Adrenal gland (tissue), 5 donors: ENCODE results near the gene RASGRF2.

Source experiments
- POLR2A ChIP-seq, 2 donors: fragments of 450-650 bp; IDR thresholded peaks; one replicate each; pipeline ENCODE4 v1.6.1; 2017; ENCODE audit warnings: antibody characterized with exemption in 2 of 2, mild to moderate bottlenecking in 2 of 2, moderate library complexity in 1 of 2
- TF ChIP-seq, protein P1 (sequence below), 6 experiments: fragments of 450-650 bp in 4 of 6; fragments of 200-600 bp in 2 of 6; sonication (generic) in 1 of 6; IDR thresholded peaks; 1 replicate in 5 of 6; 2 replicates in 1 of 6; pipeline versions ENCODE4 v1.5.1 to v1.8.0; 2016 to 2021; ENCODE audit warnings: antibody characterized with exemption in 6 of 6, mild to moderate bottlenecking in 2 of 6, moderate library complexity in 1 of 6
- donor health status: DM: no; HTN: no; CAD: no.

- TF ChIP-seq, protein P1, sequence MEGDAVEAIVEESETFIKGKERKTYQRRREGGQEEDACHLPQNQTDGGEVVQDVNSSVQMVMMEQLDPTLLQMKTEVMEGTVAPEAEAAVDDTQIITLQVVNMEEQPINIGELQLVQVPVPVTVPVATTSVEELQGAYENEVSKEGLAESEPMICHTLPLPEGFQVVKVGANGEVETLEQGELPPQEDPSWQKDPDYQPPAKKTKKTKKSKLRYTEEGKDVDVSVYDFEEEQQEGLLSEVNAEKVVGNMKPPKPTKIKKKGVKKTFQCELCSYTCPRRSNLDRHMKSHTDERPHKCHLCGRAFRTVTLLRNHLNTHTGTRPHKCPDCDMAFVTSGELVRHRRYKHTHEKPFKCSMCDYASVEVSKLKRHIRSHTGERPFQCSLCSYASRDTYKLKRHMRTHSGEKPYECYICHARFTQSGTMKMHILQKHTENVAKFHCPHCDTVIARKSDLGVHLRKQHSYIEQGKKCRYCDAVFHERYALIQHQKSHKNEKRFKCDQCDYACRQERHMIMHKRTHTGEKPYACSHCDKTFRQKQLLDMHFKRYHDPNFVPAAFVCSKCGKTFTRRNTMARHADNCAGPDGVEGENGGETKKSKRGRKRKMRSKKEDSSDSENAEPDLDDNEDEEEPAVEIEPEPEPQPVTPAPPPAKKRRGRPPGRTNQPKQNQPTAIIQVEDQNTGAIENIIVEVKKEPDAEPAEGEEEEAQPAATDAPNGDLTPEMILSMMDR (IDR thresholded peaks at IDR 0.05), result no peak
- no peak for TF ChIP-seq POLR2A (IDR thresholded peaks at IDR 0.05)
Measured at GRCh38 chr5:81128416-81128815, 168.3 kb downstream of the RASGRF2 start.
